Sigmoid colon (tissue), 4 donors: Measurements from ENCODE around the gene HSF4.

Experiments used
- CTCF ChIP-seq, 4 experiments: fragments of 450-650 bp in 3 of 4; fragments of 200-600 bp in 1 of 4; IDR thresholded peaks; one replicate each; pipeline ENCODE4 v1.5.1; 2016 to 2019; ENCODE audit warnings: antibody characterized with exemption in 4 of 4, mild to moderate bottlenecking in 3 of 4, moderate library complexity in 2 of 4
- EP300 ChIP-seq, 4 donors: sonication (generic); formaldehyde crosslinking; IDR thresholded peaks; one replicate each; pipeline ENCODE4 v1.6.1; 2017; ENCODE audit warnings: antibody characterized with exemption in 4 of 4
- POLR2A ChIP-seq, 2 donors: fragments of 450-650 bp; IDR thresholded peaks; one replicate each; pipeline ENCODE4 v1.6.1; 2016; ENCODE audit warnings: antibody characterized with exemption in 2 of 2, mild to moderate bottlenecking in 2 of 2, moderate library complexity in 2 of 2
- POLR2AphosphoS5 ChIP-seq, 4 donors: sonication (generic); formaldehyde crosslinking; IDR thresholded peaks; one replicate each; pipeline ENCODE4 v1.6.1; 2017; ENCODE audit warnings: antibody characterized with exemption in 4 of 4

- no peak for TF ChIP-seq CTCF (IDR thresholded peaks at IDR 0.05)
- no peak for TF ChIP-seq POLR2A (IDR thresholded peaks at IDR 0.05)
- TF ChIP-seq EP300 (IDR thresholded peaks at IDR 0.05): no peak
- TF ChIP-seq POLR2AphosphoS5 (IDR thresholded peaks at IDR 0.05): no peak
Observed at GRCh38 chr16:67148656-67149275, 15.8 kb upstream of the HSF4 start.
